Ovary (tissue), 9 donors: ENCODE measurements around the gene PPM1K. TPM values are rescaled to one million over a fixed set of nuclear protein-coding genes. Genes with fewer than 3 reads are reported as not detected.
A peak's percentile ranks its signal among the peaks of the same experiment; 100 is the strongest.

Experiments
- DNase-seq, 5 donors: peaks; one replicate each; pipeline ENCODE4 v3.0.0-alpha.2; 2019 to 2020
- H3K27ac ChIP-seq, 2 donors: fragments of 200-600 bp; one replicate each; pipeline versions ENCODE4 v1.5.1 to v1.8.0; 2019 to 2022
- H3K27me3 ChIP-seq: fragments of 200-600 bp; one replicate; pipeline ENCODE4 v1.8.0; 2022
- H3K36me3 ChIP-seq: fragments of 200-600 bp; sonication (generic); one replicate; pipeline ENCODE4 v1.5.1; 2019
- H3K4me1 ChIP-seq: one replicate; pipeline ENCODE4 v1.8.1; 2013; ENCODE audit warnings: mild to moderate bottlenecking, moderate library complexity; ENCODE audit not compliant: insufficient read depth
- H3K4me3 ChIP-seq: fragments of 200-600 bp; sonication (generic); one replicate; pipeline ENCODE4 v1.5.1; 2017
- H3K9me3 ChIP-seq, 2 donors: fragments of 200-600 bp in 1 of 2; sonication (generic) in 1 of 2; one replicate each; pipeline versions ENCODE4 v1.5.1 to v1.8.1; 2013 to 2019; ENCODE audit warnings: mild to moderate bottlenecking in 1 of 2, moderate library complexity in 1 of 2
- EP300 ChIP-seq: sonication (generic); formaldehyde crosslinking; IDR thresholded peaks from one replicate; pipeline ENCODE4 v1.6.1; 2017; ENCODE audit warnings: antibody characterized with exemption
- POLR2A ChIP-seq: fragments of 450-650 bp; IDR thresholded peaks from one replicate; pipeline ENCODE4 v1.6.1; 2017; ENCODE audit warnings: antibody characterized with exemption, mild to moderate bottlenecking, moderate library complexity
- WGBS, 3 donors: extraction: QIAGEN DNeasy Blood & Tissue Kit in 1 of 3; methylation state at CpG; one replicate each; pipeline versions ENCODE4 v1.1.5 to v1.1.7; 2013 to 2017; 5-methylcytosine and 5-hydroxymethylcytosine counted together
- intact Hi-C, 4 donors: fragments of 100-400 bp; cut with DNase I; formaldehyde crosslinking; loops; one replicate each; pipeline versions ENCODE4 v1.11.0 to v1.15.1; 2022 to 2023
- polyA plus RNA-seq, 2 donors: library from polyadenylated mRNA; stranded (reverse); fragments of 200-250 nt in 1 of 2; fragments of 350-450 nt in 1 of 2; fragmentation: Illumina TruSeq in 1 of 2; extraction: RNeasy Lipid Tissue Mini Kit (QIAGEN cat#74804) in 1 of 2; gene quantifications; one replicate each; pipeline ENCODE4 v1.2.3, GENCODE V29; 2013 to 2014
- total RNA-seq, 7 donors: library from RNA; depleted of rRNA in 2 of 7; stranded (reverse); fragments of >200 nt in 2 of 7; fragmentation: NEBNext Ultra II Directional in 3 of 7; extraction: Animal tissue kit (Norgen Biotek cat#: 25700) in 3 of 7; gene quantifications; one replicate each; pipeline versions ENCODE4 v1.1.0 to v1.2.4, GENCODE V29; 2016 to 2023
- TF ChIP-seq, protein P1 (sequence below), 3 donors: fragments of 450-650 bp in 2 of 3; fragments of 200-600 bp in 1 of 3; IDR thresholded peaks; one replicate each; pipeline versions ENCODE4 v1.5.1 to v1.8.0; 2016 to 2022; ENCODE audit warnings: antibody characterized with exemption in 3 of 3, mild to moderate bottlenecking in 1 of 3
- donor health status: DM: no; HTN: no; CAD: no; lungs with moderate emphysema.
- donor health status: DM: no; HTN: no; CAD: no.
- donor health status: Bipolar disorder and iron deficiency.
- donor health status: DM: yes; HTN: yes; CAD: no.
- donor health status: DM: no; HTN: no; CAD: no.
- donor health status: DM: yes; HTN: yes; CAD: no.

The PPM1K gene
- total and polyA plus RNA-seq, 9 donors = 33.6 to 111 (median 50.5) TPM

DNA sequence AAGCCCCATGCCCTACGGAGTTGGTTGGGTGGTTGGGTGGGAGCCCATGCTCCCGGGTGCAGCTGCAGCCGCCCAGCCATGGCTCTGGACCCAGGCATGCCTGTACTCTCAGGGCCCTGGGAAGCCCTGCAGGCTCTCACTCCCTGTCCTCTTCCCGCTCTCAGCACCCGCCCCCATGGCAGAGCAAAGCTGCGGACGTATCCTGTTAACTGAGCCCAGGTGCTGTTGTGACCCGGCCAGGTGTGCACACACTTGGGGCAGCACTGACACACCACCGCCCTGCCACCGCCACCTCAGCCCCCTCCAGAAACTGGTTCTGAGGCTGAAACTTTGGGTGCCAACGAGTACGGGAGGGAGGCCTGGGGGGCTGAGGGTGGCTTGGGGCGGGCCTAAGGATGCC is 40.3 kb downstream of the PPM1K start:
- no peaks in the 10 kb centered on the region for H3K36me3 ChIP-seq
- H3K4me1 ChIP-seq = peaks cover 2% of the 10 kb centered on the region
- no peak for DNase-seq
- no peak overlapping the region for H3K27ac ChIP-seq
- intact Hi-C loops = loop anchor here in 1 of 4 donors (10.0 kb wide), 1 partner anchor 121 kb away; no protein-coding TSS in a partner anchor
- no peak overlapping the region for H3K4me3 ChIP-seq
- no peaks in the 10 kb centered on the region for H3K27me3 ChIP-seq
- H3K9me3 ChIP-seq = no peaks in the 10 kb centered on the region
- 90 to 92% (median 90%) methylated on average over 12 to 13 of the region's 13 CpGs for WGBS, 3 donors
- TF ChIP-seq, protein P1, sequence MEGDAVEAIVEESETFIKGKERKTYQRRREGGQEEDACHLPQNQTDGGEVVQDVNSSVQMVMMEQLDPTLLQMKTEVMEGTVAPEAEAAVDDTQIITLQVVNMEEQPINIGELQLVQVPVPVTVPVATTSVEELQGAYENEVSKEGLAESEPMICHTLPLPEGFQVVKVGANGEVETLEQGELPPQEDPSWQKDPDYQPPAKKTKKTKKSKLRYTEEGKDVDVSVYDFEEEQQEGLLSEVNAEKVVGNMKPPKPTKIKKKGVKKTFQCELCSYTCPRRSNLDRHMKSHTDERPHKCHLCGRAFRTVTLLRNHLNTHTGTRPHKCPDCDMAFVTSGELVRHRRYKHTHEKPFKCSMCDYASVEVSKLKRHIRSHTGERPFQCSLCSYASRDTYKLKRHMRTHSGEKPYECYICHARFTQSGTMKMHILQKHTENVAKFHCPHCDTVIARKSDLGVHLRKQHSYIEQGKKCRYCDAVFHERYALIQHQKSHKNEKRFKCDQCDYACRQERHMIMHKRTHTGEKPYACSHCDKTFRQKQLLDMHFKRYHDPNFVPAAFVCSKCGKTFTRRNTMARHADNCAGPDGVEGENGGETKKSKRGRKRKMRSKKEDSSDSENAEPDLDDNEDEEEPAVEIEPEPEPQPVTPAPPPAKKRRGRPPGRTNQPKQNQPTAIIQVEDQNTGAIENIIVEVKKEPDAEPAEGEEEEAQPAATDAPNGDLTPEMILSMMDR (IDR thresholded peaks at IDR 0.05) = no peak
- TF ChIP-seq POLR2A (no peak), EP300 (no peak)

DNA sequence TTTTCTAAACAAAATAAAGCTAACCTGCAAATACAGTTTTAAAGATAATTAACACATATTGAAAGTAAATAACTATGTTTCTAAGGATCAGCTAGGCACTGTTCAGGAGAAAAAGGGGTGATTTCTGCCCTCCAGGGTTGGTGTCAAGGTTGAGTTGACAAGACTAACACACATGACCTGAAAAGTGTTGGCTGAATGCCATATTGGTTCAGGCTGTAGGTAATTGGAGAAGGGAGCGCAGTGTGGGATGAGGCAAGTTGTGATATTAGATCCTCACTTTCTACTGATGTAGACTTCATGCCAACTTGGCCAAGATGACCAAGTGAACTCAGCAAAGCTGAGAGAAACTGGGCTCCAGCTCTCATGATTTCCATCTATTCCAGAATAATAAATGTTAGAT is 42.2 kb downstream of the PPM1K start:
- H3K4me1 ChIP-seq = peaks cover 2% of the 10 kb centered on the region
- H3K27me3 ChIP-seq = no peaks in the 10 kb centered on the region
- no peak overlapping the region for H3K27ac ChIP-seq
- intact Hi-C loops = loop anchor here in 1 of 4 donors (10.0 kb wide), 1 partner anchor 123 kb away; no protein-coding TSS in a partner anchor
- no peak for DNase-seq
- H3K36me3 ChIP-seq = no peaks in the 10 kb centered on the region
- 60 to 74% (median 70%) methylated on average over 1 of the region's 1 CpG for WGBS, 3 donors
- no peak for TF ChIP-seq EP300
- TF ChIP-seq POLR2A = no peak
- TF ChIP-seq, protein P1 (IDR thresholded peaks at IDR 0.05) = no peak
- H3K9me3 ChIP-seq = no peaks in the 10 kb centered on the region
- no peak overlapping the region for H3K4me3 ChIP-seq

DNA sequence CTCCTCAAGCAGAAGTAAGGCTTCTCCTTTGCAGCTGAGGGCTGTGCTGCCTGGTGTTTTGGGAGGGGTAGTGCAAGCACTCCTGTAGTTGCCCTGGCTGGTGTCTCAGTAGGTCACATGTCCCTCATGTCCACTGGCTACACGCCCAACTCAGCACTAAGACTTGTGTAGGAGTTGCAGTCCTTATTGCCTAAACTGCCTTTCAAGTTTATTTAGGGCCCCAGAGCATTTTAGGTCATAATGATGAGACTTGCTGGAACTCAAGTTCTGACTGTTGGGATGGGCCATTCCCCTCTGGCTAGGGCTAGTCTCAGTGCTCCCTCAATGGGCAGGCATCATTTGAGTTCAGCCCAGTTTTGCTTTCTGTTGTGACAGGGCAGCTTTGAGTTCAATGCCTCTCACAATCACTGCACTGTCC is 44.1 kb downstream of the PPM1K start:
- peak in 1 of 5 donors; percentile 32 for DNase-seq
- 72 to 83% (median 75%) methylated on average over 1 of the region's 1 CpG for WGBS, 3 donors
- H3K9me3 ChIP-seq = no peaks in the 10 kb centered on the region
- H3K27ac ChIP-seq = no peak overlapping the region
- no peaks in the 10 kb centered on the region for H3K36me3 ChIP-seq
- no peaks in the 10 kb centered on the region for H3K27me3 ChIP-seq
- H3K4me1 ChIP-seq = peaks cover 2% of the 10 kb centered on the region
- intact Hi-C loops = loop anchor here in 1 of 4 donors (10.0 kb wide), 1 partner anchor 124 kb away; no protein-coding TSS in a partner anchor
- TF ChIP-seq, protein P1 (IDR thresholded peaks at IDR 0.05) = no peak
- TF ChIP-seq EP300 (no peak), POLR2A (no peak)
- no peak overlapping the region for H3K4me3 ChIP-seq

DNA sequence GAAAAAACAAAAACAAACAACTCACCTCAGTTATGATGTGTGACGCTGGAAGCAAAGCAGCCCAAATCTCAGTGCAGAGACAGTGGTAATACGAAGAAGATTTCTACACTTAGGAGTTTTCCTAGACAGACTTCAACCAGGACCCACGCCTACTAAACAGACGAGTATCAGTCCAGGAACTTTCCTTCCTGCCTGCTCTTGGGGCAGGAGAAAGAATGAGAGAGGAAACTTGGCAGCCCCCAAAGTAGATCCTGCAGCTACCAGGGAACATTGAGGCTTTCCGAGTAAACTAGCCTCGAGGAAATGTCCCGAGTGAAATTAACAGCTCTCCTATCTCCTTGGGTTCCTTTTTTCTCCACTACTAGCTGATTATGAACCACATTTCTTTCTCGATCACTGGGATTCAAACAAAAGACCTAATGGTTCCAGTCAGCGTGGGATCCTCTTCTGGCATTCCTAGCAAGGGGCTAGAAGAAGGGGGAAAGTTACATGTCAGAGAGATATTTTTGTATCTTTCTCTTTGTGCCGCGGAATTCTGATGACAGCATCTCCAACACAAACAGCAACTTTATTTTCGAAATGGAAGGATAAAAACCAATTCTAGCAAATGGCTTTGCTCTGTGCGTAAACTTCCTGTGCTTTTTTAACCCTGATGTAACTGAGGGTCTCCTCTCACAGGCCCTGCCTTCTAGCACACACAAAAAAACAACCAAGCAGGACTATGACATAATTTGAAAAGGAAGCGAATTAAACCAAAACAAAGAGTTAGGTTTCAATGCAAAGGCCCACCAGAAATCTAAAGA is 53.2 kb downstream of the PPM1K start:
- 2 to 3% (median 3%) methylated on average over 14 of the region's 14 CpGs for WGBS, 3 donors

More for the DNA sequence above, 53.2 kb downstream of the PPM1K start:
- Histone ChIP-seq H3K9me3 (no peaks in the 10 kb centered on the region), H3K4me3 (peak overlapping the region; percentile 41), H3K27me3 (no peaks in the 10 kb centered on the region), H3K36me3 (no peaks in the 10 kb centered on the region), H3K4me1 (peaks cover 6% of the 10 kb centered on the region), H3K27ac (peak overlapping the region; percentile 63 to 74)
- no peak for TF ChIP-seq POLR2A
- no peak for TF ChIP-seq EP300
- TF ChIP-seq, protein P1 (IDR thresholded peaks at IDR 0.05) = no peak
- DNase-seq = peak in 2 of 5 donors; percentile 28 to 32
- intact Hi-C loops = no loop called here
